Heart right ventricle (tissue), 16 donors: ENCODE results near the gene RALGPS1. TPM values are rescaled to one million over a fixed set of nuclear protein-coding genes. Genes with fewer than 3 reads are reported as not detected.

ENCODE experiments used
- ATAC-seq, 8 donors: fragments of 200-7000 bp; cut with Tn5 transposase; one replicate each; pipeline ENCODE4 v1.9.1; 2020; ENCODE audit warnings: mild to moderate bottlenecking in 8 of 8, moderate library complexity in 8 of 8, moderate number of reproducible peaks in 1 of 8
- DNase-seq, 2 donors: peaks; one replicate each; pipeline ENCODE4 v3.0.0-alpha.2; 2020
- H3K27ac ChIP-seq, 10 donors: fragments of 200-600 bp; sonication (generic) in 2 of 10; one replicate each; pipeline versions ENCODE4 v1.5.0 to v1.8.0; 2020 to 2022; ENCODE audit warnings: mild to moderate bottlenecking in 3 of 10
- H3K27me3 ChIP-seq, 7 donors: fragments of 200-600 bp; one replicate each; pipeline ENCODE4 v1.8.0; 2021 to 2022; ENCODE audit warnings: mild to moderate bottlenecking in 2 of 7
- H3K36me3 ChIP-seq, 9 donors: fragments of 200-600 bp; sonication (generic) in 1 of 9; one replicate each; pipeline versions ENCODE4 v1.5.0 to v1.8.0; 2020 to 2022; ENCODE audit warnings: mild to moderate bottlenecking in 2 of 9
- H3K4me1 ChIP-seq, 9 donors: fragments of 200-600 bp; sonication (generic) in 1 of 9; one replicate each; pipeline versions ENCODE4 v1.5.0 to v1.8.0; 2020 to 2022; ENCODE audit warnings: mild to moderate bottlenecking in 4 of 9
- H3K4me3 ChIP-seq, 10 donors: fragments of 200-600 bp; sonication (generic) in 2 of 10; one replicate each; pipeline versions ENCODE4 v1.5.0 to v1.8.0; 2020 to 2022; ENCODE audit warnings: mild to moderate bottlenecking in 7 of 10, moderate library complexity in 2 of 10
- H3K9me3 ChIP-seq, 11 donors: fragments of 200-600 bp in 10 of 11; sonication (generic) in 2 of 11; one replicate each; pipeline versions ENCODE4 v1.5.0 to v1.8.0; 2013 to 2022; ENCODE audit warnings: mild to moderate bottlenecking in 2 of 11, control low read depth in 1 of 11, moderate library complexity in 1 of 11
- WGBS, 2 donors: extraction: QIAGEN DNeasy Blood & Tissue Kit; methylation state at CpG; one replicate each; pipeline ENCODE4 v1.1.7; 2013; ENCODE audit warnings: inconsistent platforms in 1 of 2; 5-methylcytosine and 5-hydroxymethylcytosine counted together
- intact Hi-C, 10 donors: fragments of 100-400 bp; cut with DNase I; formaldehyde crosslinking; loops; one replicate each; pipeline versions ENCODE4 v1.11.1 to v1.14.2; 2022
- polyA plus RNA-seq, 2 donors: library from polyadenylated mRNA; stranded (reverse); fragments of 200-250 nt; gene quantifications; one replicate each; pipeline ENCODE4 v1.2.3, GENCODE V29; 2013
- total RNA-seq, 10 donors: library from RNA; stranded (reverse); fragmentation: NEBNext Ultra II Directional in 3 of 10; extraction: Animal tissue kit (Norgen Biotek cat#: 25700) in 3 of 10; gene quantifications; one replicate each; pipeline versions ENCODE4 v1.2.1 to v1.2.4, GENCODE V29; 2021 to 2023
- TF ChIP-seq, protein P1 (sequence below), 9 donors: fragments of 200-600 bp; sonication (generic) in 2 of 9; IDR thresholded peaks; one replicate each; pipeline versions ENCODE4 v1.5.0 to v1.8.0; 2021 to 2022; ENCODE audit warnings: antibody characterized with exemption in 9 of 9, mild to moderate bottlenecking in 5 of 9, moderate library complexity in 1 of 9
- donor health status: Arrhythmogenic right ventricular cardiomyopathy.
- donor health status: ischemic (EF 13 %, LVEDD 7.1; RV severe dilation, severe dysfunction).
- donor health status: healthy with polysubstance abuse.
- donor health status: DM: no; HTN: yes; CAD: no.
- donor health status: DM: no; HTN: no; CAD: no.
- donor health status: ischemic (EF 25% LVEDD 6.9; RV normal size, moderate dysfunction).
- donor health status: ischemic (EF 25% LVEDD 5.7; RV mildly dilated, moderate dysfunction).
- donor health status: healthy.
- donor health status: DM: yes; HTN: yes; CAD: no.
- donor health status: Ischemic cardiomyopathy.
- donor health status: ischemic (EF 35%, LVEDD 5.7; RV mildly dilated, moderate dysfunction).
- donor health status: nonischemic (EF 11% LVEDD 7.7; RV severe dilation, severe dysfunction).
- donor health status: DM: yes; HTN: yes; CAD: no.
- donor health status: PGD.
- donor health status: ischemic (EF 29% LVEDD 5.4; RV normal size, mild dysfunction).
- donor health status: nonischemic (EF 23%, LVEDD 6.1; RV moderate dilation, normal function).

RALGPS1 gene
- total and polyA plus RNA-seq, 12 donors: 4.2 to 25.0 (median 16.8) TPM

DNA sequence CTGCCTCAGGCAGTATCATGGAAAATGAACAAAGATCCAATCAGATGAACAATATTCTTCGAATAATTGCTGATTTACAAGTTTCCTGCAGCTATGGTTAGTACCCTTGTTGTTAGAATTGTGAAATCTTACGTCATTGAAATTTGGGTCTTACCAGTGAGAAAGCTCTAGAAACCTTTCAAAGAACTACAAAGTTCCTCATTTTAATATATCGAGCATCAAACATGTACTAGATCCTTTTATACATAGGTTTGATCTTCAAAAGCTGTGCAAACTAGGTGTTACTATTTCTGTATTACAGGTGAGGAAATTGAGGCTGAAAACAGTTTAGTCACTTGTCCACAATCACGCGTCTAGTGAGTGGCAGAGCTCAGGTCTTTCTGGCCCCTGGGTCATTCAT lies 251.5 kb downstream of the RALGPS1 start:
- intact Hi-C loops: no loop called here
- TF ChIP-seq, protein P1, sequence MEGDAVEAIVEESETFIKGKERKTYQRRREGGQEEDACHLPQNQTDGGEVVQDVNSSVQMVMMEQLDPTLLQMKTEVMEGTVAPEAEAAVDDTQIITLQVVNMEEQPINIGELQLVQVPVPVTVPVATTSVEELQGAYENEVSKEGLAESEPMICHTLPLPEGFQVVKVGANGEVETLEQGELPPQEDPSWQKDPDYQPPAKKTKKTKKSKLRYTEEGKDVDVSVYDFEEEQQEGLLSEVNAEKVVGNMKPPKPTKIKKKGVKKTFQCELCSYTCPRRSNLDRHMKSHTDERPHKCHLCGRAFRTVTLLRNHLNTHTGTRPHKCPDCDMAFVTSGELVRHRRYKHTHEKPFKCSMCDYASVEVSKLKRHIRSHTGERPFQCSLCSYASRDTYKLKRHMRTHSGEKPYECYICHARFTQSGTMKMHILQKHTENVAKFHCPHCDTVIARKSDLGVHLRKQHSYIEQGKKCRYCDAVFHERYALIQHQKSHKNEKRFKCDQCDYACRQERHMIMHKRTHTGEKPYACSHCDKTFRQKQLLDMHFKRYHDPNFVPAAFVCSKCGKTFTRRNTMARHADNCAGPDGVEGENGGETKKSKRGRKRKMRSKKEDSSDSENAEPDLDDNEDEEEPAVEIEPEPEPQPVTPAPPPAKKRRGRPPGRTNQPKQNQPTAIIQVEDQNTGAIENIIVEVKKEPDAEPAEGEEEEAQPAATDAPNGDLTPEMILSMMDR (IDR thresholded peaks at IDR 0.05): no peak
- WGBS, 2 donors: 89 to 91% methylated on average over 5 of the region's 5 CpGs
- peaks cover 0 to 11% (median 0%) of the 10 kb centered on the region in 9 donors for H3K36me3 ChIP-seq
- DNase-seq (no peak), ATAC-seq (no peak)
- H3K4me1 ChIP-seq: peaks cover 0 to 37% (median 24%) of the 10 kb centered on the region in 9 donors
- no peaks in the 10 kb centered on the region for H3K9me3 ChIP-seq
- no peak overlapping the region for H3K4me3 ChIP-seq
- no peak overlapping the region for H3K27ac ChIP-seq
- H3K27me3 ChIP-seq: no peaks in the 10 kb centered on the region

DNA sequence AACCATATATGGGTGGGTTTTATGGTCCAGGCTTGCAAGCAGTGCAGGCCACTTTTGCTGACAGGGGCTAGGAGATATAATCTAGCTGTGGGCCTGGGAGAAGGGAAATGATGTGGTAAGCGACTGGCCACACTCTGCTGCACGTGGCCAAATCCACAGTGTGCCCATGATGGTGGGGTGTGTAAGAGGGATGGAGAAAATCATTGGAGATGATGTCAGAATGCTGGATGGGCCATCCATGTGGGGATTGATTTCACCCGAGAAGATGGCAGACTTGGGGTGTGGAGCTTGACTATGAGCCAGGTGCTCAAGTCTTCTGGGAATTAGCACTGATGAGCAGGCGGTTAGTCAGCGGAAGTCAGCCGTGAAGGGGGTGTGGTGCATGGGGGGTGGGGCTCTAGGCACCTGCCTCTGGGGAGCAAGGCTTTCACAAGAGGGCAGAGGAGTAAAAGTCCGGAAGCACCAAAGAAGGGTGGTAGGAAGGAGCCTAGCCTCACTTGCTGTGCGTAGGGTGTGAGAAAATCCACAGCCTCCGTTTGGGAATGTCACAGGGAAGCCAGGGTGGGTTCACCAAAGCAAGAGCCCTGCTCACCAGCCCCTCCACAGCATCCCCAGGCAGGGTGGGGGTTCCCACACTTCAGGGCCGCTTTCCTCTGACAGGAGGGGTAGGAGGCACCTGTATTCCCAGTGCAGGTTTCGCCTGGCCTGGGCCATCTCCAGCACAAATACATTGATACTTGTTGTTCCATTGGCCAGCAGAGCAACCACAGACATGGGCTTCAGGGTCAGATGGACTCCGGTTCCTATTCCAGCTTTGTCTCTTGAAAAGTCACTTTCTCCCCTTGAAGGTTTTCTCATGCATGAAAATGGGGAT lies 252.3 kb downstream of the RALGPS1 start:
- intact Hi-C loops: no loop called here
- 87 to 96% methylated on average over 12 of the region's 12 CpGs for WGBS, 2 donors
- ATAC-seq: no peak

DNA sequence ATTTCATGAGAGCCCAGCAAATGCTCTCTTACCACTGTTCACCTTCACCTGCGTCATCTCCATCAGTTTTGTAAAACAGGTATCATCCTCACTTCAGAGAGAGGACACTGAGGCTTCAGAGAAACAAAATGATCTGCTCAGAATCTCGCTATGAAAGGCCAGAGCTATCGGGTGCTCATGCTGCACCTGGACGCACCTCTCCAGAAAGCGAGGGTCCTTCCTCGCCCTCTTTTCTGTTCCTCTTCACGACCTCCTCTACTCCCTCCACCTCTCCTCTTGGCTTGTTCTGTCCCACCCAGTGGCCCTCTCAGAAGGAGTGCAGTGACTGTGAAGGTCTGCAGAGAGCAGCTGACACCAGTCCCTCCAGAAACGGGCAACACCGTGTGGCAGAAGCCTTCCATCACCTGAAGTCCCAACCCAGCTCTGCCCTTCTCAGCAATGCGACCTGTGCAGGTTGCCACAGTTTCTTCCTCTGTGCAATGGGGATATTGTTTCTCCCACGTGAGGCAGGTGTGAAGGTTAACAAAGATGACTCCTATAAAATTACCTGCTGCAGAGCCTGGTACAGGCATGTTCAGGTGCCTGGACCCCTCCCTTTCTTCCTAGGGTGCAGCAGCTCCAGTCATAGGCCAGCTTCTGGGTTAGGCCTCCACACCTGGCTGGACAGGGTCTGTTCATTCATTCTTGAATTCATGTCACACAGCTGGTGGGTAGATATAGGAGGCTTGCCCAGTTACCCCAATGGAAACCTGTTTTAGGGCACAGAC lies 253.2 kb downstream of the RALGPS1 start:
- TF ChIP-seq, protein P1 (IDR thresholded peaks at IDR 0.05): no peak
- DNase-seq (no peak), ATAC-seq (no peak)
- intact Hi-C loops: no loop called here
- Histone ChIP-seq H3K9me3 (no peaks in the 10 kb centered on the region), H3K27ac (no peak overlapping the region), H3K4me3 (no peak overlapping the region), H3K36me3 (peaks cover 0 to 13% (median 0%) of the 10 kb centered on the region in 9 donors), H3K4me1 (peaks cover 0 to 26% (median 19%) of the 10 kb centered on the region in 9 donors), H3K27me3 (no peaks in the 10 kb centered on the region)
- 98% methylated on average over 11 of the region's 11 CpGs for WGBS, 2 donors

More for the DNA sequence above, 252.3 kb downstream of the RALGPS1 start:
- TF ChIP-seq, protein P1 (IDR thresholded peaks at IDR 0.05): no peak
- H3K36me3 ChIP-seq: peaks cover 0 to 11% (median 0%) of the 10 kb centered on the region in 9 donors
- H3K4me1 ChIP-seq: peaks cover 0 to 35% (median 24%) of the 10 kb centered on the region in 9 donors
- DNase-seq: no peak
- H3K4me3 ChIP-seq: no peak overlapping the region
- H3K9me3 ChIP-seq: no peaks in the 10 kb centered on the region
- no peak overlapping the region for H3K27ac ChIP-seq
- H3K27me3 ChIP-seq: no peaks in the 10 kb centered on the region

DNA sequence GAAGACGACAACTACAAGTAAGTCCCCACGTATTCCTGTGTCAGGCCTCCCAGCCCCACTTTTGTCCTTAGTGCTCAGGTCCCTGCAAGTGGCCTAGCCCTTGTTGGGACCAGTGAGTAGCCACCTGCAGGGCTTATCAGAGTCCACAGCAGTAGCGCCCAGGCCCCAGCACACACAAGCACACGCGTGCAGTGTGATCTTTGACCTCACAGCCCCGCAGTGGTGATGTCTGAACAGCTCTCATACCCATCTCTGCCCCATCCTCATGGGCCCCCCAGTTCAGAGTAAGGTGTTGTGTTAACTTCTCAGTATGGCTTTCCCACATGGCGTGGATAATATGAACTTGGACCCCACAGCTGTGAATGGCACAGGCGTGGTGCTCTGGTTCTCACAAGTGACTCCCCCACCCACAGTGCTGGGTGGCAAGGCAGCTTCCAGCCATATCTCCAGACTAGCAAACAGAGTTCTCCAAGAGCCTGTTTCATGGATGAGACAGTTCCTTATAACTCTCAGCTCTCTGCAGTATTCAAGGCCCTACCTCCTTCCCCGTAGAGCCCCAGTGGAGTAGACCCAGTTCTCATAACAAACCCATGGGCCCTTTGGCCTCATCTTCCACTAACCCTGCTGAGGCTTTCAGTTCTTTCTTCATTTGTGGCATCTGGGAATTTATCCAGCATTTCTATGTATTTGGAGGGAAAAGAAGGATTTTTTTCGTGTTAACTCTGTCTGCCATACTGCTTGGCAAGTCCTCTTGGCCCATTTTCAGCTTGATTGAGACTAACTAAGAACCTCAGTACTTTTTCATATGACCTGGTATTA lies 254.4 kb downstream of the RALGPS1 start:
- ATAC-seq (no peak), DNase-seq (no peak)
- no peak overlapping the region for H3K27ac ChIP-seq
- TF ChIP-seq, protein P1 (IDR thresholded peaks at IDR 0.05): no peak
- 96 to 97% methylated on average over 10 of the region's 10 CpGs for WGBS, 2 donors
- intact Hi-C loops: no loop called here
- no peaks in the 10 kb centered on the region for H3K9me3 ChIP-seq
- no peaks in the 10 kb centered on the region for H3K27me3 ChIP-seq
- peaks cover 0 to 14% (median 7%) of the 10 kb centered on the region in 9 donors for H3K4me1 ChIP-seq
- no peak overlapping the region for H3K4me3 ChIP-seq
- H3K36me3 ChIP-seq: peaks cover 0 to 17% (median 0%) of the 10 kb centered on the region in 9 donors
